ENCODE measurements around the gene PMPCB. TPM values are rescaled to one million over a fixed set of nuclear protein-coding genes. Genes with fewer than 3 reads are reported as not detected.

The PMPCB gene
- total RNA-seq, 2 experiments from 2014 or later = 57.5 to 95.9 TPM

DNA sequence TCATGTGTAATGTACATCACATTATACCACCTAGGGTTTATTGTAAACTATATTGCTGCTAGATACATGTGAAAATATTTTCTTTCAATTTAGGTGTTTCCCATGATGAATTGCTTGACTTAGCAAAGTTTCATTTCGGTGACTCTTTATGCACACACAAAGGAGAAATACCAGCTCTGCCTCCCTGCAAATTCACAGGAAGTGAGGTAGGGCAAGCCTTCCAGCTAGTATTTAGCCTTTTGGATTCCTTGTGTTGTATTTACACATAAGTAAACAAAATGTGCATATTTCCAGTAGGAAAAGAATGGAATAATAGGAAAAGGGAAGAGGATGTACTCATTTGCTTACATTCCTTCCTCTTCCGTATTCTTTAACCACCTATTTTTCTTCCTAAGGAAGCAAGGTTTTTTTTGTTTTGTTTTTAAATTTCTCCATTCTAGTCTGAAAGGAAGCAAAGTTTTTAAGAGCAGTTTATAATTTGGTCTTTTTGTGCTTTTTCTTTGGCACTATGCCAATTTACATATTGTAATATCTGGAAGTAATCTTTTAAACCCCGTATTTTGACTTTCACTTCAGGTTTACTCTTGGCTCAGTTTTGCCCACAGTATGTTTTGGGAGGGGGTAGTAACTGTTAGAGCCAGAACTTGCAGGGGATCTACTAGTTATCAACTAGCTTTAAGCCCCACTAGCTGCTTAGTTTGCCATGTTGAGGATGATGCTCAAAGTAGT is 10.4 kb downstream of the PMPCB start:
- peaks cover 7% of the 10 kb centered on the region; the same call in 1 of the 2 replicates for H3K79me2 ChIP-seq (ENCODE audit: insufficient read depth, low read depth, low read length)
- no peak overlapping the region for H3K4me3 ChIP-seq (ENCODE audit: low read depth, low read length, poor library complexity, severe bottlenecking)
- no TSS peak for BruUV-seq (replicated peaks)
- no peak overlapping the region for H3K27ac ChIP-seq (ENCODE audit: low read depth, low read length, poor library complexity, severe bottlenecking)
- no peak overlapping the region for H3K4me2 ChIP-seq (ENCODE audit: low read length)
- H4K20me1 ChIP-seq (ENCODE audit: insufficient read depth, low read length) = no peaks in the 10 kb centered on the region
- no peaks in the 10 kb centered on the region for H3K9me2 ChIP-seq (ENCODE audit: insufficient read depth, low read length)
- no peak for TF ChIP-seq EZH2phosphoT487 (IDR thresholded peaks at IDR 0.05; ENCODE audit: borderline replicate concordance, low read depth, low read length)
- TF ChIP-seq, protein P1, sequence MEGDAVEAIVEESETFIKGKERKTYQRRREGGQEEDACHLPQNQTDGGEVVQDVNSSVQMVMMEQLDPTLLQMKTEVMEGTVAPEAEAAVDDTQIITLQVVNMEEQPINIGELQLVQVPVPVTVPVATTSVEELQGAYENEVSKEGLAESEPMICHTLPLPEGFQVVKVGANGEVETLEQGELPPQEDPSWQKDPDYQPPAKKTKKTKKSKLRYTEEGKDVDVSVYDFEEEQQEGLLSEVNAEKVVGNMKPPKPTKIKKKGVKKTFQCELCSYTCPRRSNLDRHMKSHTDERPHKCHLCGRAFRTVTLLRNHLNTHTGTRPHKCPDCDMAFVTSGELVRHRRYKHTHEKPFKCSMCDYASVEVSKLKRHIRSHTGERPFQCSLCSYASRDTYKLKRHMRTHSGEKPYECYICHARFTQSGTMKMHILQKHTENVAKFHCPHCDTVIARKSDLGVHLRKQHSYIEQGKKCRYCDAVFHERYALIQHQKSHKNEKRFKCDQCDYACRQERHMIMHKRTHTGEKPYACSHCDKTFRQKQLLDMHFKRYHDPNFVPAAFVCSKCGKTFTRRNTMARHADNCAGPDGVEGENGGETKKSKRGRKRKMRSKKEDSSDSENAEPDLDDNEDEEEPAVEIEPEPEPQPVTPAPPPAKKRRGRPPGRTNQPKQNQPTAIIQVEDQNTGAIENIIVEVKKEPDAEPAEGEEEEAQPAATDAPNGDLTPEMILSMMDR (conservative IDR thresholded peaks at IDR 0.05; ENCODE audit: low read length) = no peak
- ChIA-PET POLR2A (interaction anchor here (1.3 to 1.7 kb wide), 2 partner anchors 10 to 22 kb away, joined by 3 to 5 read pairs; partner anchors contain the start of gene PMPCB), CTCF (ENCODE audit: unreplicated experiment) (no interaction called here)
- H3K4me1 ChIP-seq (ENCODE audit: insufficient read depth, low read length, poor library complexity, severe bottlenecking) = no peaks in the 10 kb centered on the region
- no peak overlapping the region for H2AFZ ChIP-seq (ENCODE audit: low read length)
- H3K36me3 ChIP-seq (ENCODE audit: insufficient read depth, low read length) = peaks cover 98% of the 10 kb centered on the region
- no peak for DNase-seq (ENCODE audit: low spot score)
- intact Hi-C loops (cut with micrococcal nuclease; ENCODE audit: unreplicated experiment) = no loop called here
- no peaks in the 10 kb centered on the region for H3K9me3 ChIP-seq (ENCODE audit: low read length)

DNA sequence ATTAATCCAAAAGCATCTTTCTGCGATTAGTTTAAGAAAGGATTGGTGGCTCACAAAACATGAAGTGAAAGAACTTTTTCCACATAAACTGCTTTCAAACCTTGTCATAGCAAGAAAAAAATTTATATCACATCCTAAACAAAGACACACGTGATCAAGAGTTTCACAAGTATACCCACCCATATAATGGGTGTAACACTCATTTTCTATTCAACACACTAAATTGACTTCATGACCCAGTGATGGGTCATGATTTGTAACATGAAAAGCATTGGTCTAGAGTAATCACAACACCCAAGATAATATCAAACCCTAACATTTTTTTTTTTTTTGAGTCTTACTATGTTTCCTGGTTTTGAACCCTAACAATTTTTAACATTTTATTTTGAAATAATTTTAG is 17.6 kb downstream of the PMPCB start:
- H4K20me1 ChIP-seq (ENCODE audit: insufficient read depth, low read length) = peaks cover 27% of the 10 kb centered on the region
- H3K4me3 ChIP-seq (ENCODE audit: low read depth, low read length, poor library complexity, severe bottlenecking) = no peak overlapping the region
- no peak overlapping the region for H3K4me2 ChIP-seq (ENCODE audit: low read length)
- no peaks in the 10 kb centered on the region for H3K9me3 ChIP-seq (ENCODE audit: low read length)
- TF ChIP-seq EZH2phosphoT487 (IDR thresholded peaks at IDR 0.05; ENCODE audit: borderline replicate concordance, low read depth, low read length) = no peak
- TF ChIP-seq, protein P1 (conservative IDR thresholded peaks at IDR 0.05; ENCODE audit: low read length) = no peak
- BruUV-seq (replicated peaks) = no TSS peak
- H2AFZ ChIP-seq (ENCODE audit: low read length) = no peak overlapping the region
- CTCF ChIA-PET (ENCODE audit: unreplicated experiment) = no interaction called here
- no peaks in the 10 kb centered on the region for H3K4me1 ChIP-seq (ENCODE audit: insufficient read depth, low read length, poor library complexity, severe bottlenecking)
- H3K9me2 ChIP-seq (ENCODE audit: insufficient read depth, low read length) = no peaks in the 10 kb centered on the region
- H3K36me3 ChIP-seq (ENCODE audit: insufficient read depth, low read length) = peaks cover 100% of the 10 kb centered on the region
- 0 out of 2 replicates have a peak, but pooled peaks cover 6% of the 10 kb centered on the region for H3K79me2 ChIP-seq (ENCODE audit: insufficient read depth, low read depth, low read length)
- H3K27ac ChIP-seq (ENCODE audit: low read depth, low read length, poor library complexity, severe bottlenecking) = no peak overlapping the region
- intact Hi-C loops (cut with micrococcal nuclease; ENCODE audit: unreplicated experiment) = no loop called here
- POLR2A ChIA-PET = interaction anchor here (1.2 kb wide), 1 partner anchor 9 kb away, joined by 4 read pairs; no protein-coding TSS in a partner anchor
- DNase-seq (ENCODE audit: low spot score) = no peak

DNA sequence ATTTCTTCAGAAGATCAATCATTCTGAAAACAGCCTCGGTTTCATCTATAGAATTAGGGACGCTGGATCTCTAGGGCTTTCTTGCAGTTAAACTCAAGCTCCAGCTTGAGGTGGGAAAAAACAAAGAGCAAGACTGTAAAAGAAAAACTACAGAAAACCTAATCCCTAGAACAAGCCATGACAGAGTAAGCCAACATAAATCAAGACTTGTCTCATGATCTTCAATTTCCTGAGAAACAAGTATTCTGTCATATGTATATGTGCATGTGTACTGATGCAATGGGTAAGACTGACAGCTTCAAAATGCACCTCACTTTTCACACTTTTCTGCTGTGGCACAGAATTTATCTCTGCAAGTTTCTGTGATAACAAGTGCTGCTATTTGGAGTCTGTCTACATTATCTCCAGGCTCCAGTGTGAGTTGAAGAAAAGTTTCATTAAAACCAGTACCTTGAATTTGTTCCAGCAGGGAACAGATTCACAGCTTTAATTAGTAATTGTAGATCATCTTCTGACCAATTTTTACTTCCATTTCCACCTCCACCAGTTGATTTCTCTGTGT is 19.2 kb downstream of the PMPCB start:
- no peak for DNase-seq (ENCODE audit: low spot score)
- H3K9me2 ChIP-seq (ENCODE audit: insufficient read depth, low read length) = no peaks in the 10 kb centered on the region
- H3K4me2 ChIP-seq (ENCODE audit: low read length) = no peak overlapping the region
- ChIA-PET CTCF (ENCODE audit: unreplicated experiment) (no interaction called here), POLR2A (interaction anchor here (0.7 to 1.0 kb wide), 2 partner anchors 13 to 31 kb away, joined by 4 read pairs; partner anchors contain the start of gene PSMC2)
- no peaks in the 10 kb centered on the region for H3K4me1 ChIP-seq (ENCODE audit: insufficient read depth, low read length, poor library complexity, severe bottlenecking)
- intact Hi-C loops (cut with micrococcal nuclease; ENCODE audit: unreplicated experiment) = no loop called here
- H3K4me3 ChIP-seq (ENCODE audit: low read depth, low read length, poor library complexity, severe bottlenecking) = no peak overlapping the region
- no TSS peak for BruUV-seq (replicated peaks)
- peaks cover 27% of the 10 kb centered on the region for H4K20me1 ChIP-seq (ENCODE audit: insufficient read depth, low read length)
- no peak overlapping the region for H2AFZ ChIP-seq (ENCODE audit: low read length)
- no peaks in the 10 kb centered on the region for H3K79me2 ChIP-seq (ENCODE audit: insufficient read depth, low read depth, low read length)
- H3K27ac ChIP-seq (ENCODE audit: low read depth, low read length, poor library complexity, severe bottlenecking) = no peak overlapping the region
- peaks cover 99% of the 10 kb centered on the region for H3K36me3 ChIP-seq (ENCODE audit: insufficient read depth, low read length)
- H3K9me3 ChIP-seq (ENCODE audit: low read length) = no peaks in the 10 kb centered on the region
- TF ChIP-seq, protein P1 (conservative IDR thresholded peaks at IDR 0.05; ENCODE audit: low read length) = no peak
- TF ChIP-seq EZH2phosphoT487 (IDR thresholded peaks at IDR 0.05; ENCODE audit: borderline replicate concordance, low read depth, low read length) = no peak
